Limb (tissue), 2 donors: ENCODE results near the gene ABCC5.
"Not testable (repeated sequence)": the region's sequence is repeated elsewhere in the genome, so short reads cannot be mapped to it uniquely, and the experiment has no call there.

Source experiments
- DNase-seq, 2 donors: peaks; one replicate each; pipeline ENCODE4 v3.0.0-alpha.2; 2016; ENCODE audit errors: extremely low spot score in 2 of 2

The ABCC5 gene

DNA sequence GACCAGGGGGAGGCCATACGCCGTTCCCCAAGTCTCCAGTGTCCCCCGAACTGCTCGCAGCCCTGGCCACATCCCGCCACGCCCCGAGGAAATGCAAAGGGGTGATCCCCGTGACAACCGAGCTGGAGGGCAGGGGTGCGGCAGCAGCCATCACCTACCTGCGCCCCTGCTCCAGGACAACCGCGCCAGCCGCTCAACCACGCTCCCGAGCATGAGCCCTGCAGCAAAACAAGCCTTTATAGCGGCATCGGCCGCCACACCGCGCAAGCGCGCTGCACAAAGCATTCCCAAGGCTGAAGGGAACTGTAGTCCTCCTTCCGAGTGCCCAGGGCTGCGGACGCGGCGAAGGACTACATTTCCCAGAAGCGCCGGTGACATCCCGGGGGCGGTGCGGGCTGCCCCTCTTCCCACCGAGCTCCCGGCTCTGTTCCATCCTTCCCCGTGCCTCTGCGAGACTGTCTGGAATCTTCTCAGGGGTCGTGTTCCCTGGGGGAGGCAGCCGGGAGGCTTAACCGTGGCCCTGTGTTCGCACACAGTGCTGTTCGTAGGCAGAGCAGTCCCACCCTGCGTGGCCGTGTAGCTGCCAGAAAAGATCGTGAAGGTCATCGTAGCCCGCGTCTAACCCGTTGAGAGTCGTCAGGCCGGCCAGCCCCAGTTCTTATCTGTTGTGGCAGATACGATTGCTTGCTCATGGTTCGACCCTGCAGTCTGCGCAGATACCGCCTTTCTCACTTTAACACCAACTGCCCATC is at the start of gene ABCC5:
ABCC5 (minus strand) TSS at position 213 of the 752 bp plus-strand sequence. CDS start 3,492 bp downstream, outside the sequence.
- peak; percentile 95 for DNase-seq

DNA sequence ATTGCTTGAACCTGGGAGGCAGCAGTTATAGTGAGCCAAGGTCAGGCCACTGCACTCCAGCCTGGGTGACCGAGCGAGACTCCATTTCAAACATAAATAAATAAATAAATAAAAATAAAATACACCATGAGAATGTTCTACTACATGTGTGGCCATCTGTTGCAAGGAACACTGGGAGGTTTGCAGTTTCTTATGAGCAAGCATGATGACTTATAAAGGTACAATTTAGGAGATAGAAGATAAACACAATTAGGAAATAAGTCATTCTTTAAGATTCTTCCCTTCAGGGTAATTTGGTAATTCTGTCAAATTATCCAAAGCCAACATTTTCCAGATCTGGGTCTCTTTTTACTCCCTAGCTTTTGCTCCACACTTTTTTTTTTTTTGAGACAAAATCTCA is 48.5 kb upstream of the ABCC5 start:
- no peak for DNase-seq

- DNase-seq, result no peak
These were observed 45.0 kb upstream of the ABCC5 start for GRCh38 chr3:184062637-184063036.

- no peak for DNase-seq
These were observed 41.7 kb upstream of the ABCC5 start for GRCh38 chr3:184059424-184059823.

DNA sequence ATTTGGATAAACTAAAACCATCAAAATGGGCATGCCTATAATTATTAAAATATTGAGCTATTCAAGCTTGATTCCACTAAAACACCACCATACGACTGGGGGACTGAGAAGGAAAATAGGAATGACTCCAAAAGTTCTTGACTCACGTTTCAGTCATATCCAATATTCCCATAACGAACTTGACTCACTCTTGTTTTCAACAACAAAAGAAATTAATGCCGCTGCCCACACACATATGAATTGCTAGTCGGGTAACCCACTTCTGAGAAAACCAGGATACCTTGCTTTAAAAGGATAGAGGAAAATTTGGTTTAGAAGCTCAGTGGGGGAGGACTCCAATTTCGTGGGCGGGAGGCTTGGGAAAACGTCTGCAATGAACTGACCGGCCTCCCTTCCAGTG is 40.3 kb upstream of the ABCC5 start:
- no peak for DNase-seq

GRCh38 chr3:184052767-184053166 is 35.1 kb upstream of the ABCC5 start, which contains the start of gene HTR3C:
TSS of gene HTR3C (plus strand) at chr3:184053047. CDS start at chr3:184053081, 34 bp downstream.
- DNase-seq, result no peak

DNA sequence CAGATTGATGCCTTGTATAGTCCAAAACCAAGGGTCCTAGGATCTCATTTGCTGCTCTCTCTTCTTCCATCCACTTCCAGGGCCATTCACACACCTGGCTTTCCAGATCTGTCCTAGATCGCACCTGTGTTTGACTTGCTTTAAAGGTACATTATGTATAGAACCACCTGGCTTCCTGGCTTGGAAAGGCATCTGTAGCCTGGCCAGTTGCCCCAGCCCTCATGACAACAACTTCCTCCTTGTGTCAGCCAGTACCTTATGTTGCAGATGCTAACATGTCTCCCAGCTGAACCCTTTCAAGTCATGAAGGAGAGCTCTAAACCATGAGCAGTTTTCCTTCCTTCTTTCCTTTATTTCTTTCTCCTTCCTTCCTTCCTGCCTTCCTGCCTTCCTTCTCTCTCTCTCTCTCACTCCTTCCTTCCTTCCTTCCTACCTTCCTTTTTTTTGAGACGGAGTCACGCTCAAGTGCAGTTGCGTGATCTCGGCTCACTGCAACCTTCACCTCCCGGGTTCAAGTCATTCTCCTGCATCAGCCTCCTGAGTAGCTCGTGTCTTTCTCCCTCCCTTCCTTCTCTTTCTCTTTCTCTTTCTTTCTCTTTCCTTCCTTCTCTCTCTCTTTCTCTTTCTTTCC is 32.6 kb upstream of the ABCC5 start:
- no peak for DNase-seq

DNA sequence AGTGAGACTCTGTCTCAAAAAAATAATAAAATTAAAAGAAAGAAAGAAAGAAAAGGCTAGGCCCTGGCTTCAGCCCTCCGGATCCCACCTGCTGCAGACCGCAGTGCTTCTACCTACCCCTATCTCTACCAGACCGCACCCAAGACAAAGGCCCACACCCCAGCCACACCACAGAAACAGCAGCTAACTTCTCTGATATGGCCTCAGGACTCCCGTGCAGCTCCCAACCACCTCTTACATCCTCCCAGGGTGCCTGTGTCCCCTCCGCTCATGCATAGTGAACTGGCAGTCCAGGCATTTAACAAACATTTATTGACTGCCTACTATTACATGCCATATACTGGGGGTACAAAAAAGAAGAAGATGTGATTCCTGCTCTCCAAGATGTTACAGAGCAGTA is 28.3 kb upstream of the ABCC5 start:
- no peak for DNase-seq

DNA sequence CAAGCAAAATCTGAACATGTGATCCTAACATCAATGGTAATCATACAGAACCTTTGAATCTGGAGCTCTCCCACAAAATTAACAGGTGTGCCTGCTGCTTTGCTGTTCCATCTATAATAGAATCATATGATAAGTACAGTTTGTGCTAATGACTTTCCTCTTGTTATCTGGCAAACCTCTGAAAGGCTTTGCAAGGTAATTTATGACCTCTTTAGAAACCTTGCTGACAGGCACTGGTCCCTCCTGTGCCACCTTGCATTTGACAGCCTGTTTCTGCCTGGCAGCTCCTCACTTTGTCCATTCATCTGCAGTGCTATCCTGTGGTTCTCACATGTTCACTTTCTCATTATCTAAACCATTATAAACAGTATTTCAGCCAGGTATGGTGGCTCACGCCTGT is 24.9 kb upstream of the ABCC5 start:
- DNase-seq, result no peak

DNA sequence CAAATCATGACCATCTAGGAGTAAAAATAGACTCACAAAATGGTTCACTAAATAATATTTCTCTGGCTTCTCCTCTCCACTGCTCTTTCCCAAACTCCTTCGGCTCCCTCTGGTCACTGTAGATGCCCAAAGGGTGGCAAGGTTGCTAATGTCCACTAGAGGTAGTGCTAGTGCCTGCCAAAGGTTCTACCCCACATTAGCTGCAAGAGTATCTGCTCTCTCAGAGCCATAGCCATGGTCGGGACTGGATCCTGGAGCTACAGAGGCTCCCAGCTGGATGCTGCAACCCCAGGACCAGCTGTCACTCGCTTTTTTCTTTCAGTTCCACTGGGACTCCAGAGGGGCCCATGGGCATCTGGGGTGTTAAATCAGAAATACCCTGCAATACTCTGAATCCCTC is 22.3 kb upstream of the ABCC5 start:
- no peak for DNase-seq

GRCh38 chr3:184039414-184039813 is 21.7 kb upstream of the ABCC5 start:
- DNase-seq, result no peak

- not testable (repeated sequence) for DNase-seq
These were observed 20.6 kb upstream of the ABCC5 start for GRCh38 chr3:184038307-184038706.

GRCh38 chr3:184037816-184038215 is 20.1 kb upstream of the ABCC5 start:
- DNase-seq, result no peak

DNA sequence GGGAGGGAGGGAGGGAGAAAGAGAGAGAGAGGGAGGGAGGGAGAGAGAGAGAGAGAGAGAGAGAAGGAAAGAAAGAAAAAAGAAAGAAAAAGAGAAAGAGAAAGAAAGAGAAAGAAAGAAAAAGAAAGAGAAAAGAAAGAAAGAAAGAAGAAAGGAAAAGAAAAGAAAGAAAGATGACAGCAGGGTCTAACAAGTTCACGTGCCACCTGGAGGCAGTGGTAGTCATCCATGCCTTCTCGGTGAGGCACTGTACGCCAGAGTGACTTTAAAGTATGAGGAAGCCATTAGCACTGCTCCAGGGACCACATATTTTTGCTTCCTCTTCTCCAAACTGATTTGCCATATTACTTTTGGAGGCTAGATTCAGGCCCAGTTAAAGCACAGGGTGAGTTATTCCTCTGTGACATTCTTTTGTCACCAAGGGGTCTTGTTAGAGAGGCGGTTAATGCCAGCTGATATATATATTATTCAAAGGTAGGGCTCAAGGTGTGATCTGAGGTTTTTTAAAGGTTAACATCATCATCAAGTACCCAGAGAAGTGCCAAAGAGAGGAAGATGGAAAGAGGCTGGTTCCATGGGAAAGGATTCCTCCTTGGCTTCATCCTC is 13.6 kb upstream of the ABCC5 start, which contains the start of gene HTR3D:
HTR3D (plus strand) TSS at position 556 of the 606 bp plus-strand sequence; CDS start at position 556, 0 bp downstream.
- no peak for DNase-seq

DNA sequence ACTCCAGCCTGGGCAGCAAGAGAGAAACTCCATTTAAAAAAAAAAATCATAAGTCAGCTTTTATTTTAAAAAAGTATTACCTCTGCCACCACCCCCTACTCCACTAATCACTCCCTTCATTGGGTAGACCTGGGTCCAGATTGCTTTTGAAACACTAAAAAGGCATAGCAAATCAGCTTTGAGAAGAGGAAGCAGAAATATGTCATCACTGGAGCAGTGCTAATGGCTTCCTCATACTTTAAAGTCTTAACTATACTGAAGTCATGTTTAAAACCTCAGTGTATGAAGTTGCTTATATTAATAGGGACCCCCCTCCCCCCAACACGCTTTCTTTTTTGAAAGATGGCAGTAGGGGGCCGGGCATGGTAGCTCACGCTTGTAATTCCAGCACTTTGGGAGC is 12.9 kb upstream of the ABCC5 start:
- DNase-seq, result no peak

DNA sequence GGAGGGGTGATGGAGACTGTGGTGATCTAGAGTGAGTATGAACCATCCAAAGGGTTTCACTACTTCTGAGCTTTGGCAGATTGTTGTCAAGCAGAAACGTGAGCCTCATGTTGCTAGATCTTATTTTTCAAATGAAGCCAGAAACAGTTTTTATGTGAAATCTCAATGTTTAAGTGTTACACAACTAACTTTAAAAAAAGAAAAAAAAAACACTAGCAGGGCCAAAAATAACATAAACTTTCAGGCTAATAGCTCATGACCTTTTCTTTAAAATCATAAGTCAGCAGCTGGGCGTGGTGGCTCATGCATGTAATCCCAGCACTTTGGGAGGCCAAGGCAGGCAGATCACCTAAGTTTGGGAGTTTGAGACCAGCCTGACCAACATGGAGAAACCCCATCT is 11.8 kb upstream of the ABCC5 start:
- DNase-seq, result no peak

GRCh38 chr3:184028275-184028890 is 10.7 kb upstream of the ABCC5 start:
- not testable (repeated sequence) for DNase-seq

GRCh38 chr3:184025256-184025655 is 7.6 kb upstream of the ABCC5 start:
- not testable (repeated sequence) for DNase-seq

DNA sequence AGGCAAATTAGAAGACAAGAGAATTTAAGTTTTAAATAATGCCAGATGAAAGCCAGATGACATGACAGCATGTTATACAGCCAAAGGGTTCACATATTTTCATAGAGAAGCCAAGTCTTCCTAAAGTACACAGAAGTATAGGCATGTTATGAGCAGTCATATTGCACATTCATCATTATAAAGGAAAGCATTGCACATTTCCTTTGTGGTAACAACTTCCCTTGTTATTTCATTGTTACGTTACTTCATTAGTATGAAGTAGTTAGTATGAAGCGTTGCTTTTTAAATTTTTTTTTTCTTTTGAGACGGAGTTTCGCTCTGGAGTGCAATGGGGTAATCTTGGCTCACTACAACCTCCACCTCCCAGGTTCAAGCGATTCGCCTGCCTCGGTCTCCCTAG is 4.6 kb upstream of the ABCC5 start:
- no peak for DNase-seq

- no peak for DNase-seq
These were observed 815 bp upstream of the ABCC5 start for GRCh38 chr3:184018424-184018973.

DNA sequence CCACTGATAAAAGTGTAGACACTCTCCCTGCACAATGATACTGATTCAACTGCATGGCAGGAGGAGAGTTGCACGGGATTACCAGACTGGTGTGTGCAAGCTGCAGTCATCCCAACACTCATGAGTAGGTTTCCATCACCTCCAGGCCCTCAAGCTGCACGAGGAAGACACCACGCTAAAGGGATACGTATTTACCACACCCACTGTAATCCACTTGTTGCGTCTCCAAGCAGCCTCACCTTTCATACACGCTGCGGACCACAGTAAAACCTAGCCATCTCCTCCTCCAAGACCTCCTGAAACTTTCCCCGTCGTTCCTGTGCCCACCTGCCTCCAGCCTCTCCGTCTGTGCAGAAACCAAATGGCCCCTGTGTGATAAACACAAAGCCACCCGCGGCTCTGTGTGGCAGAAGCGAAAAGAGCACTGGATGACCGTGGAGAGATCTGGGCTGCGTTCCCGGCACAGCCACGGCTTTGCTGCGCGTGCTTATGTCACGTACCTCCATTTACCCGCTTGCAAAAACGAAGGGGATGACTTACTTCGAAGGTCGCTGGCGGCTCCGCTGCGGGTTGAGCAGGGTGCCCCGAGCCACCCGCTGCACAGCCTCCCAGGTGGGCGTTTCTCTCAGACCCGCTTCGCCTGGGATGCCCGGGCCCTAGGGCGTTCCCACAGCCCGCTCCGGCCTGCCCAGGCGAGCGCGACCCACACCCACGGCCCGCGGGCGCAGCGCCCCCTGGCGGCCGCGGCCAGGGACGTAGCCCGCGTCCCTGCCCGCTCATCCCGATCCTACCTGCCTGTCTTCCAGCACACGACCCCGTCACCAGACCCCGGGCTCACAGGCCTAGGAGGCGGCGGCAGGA is 643 bp downstream of the ABCC5 start:
- peak; percentile 69 to 81 for DNase-seq
